Right ventricle myocardium inferior (tissue), 1 donor: ENCODE results near the gene BLVRA. TPM values are rescaled to one million over a fixed set of nuclear protein-coding genes. Genes with fewer than 3 reads are reported as not detected.

ENCODE experiments used
- ATAC-seq: fragments of 200-7000 bp; cut with Tn5 transposase; one replicate; pipeline ENCODE4 v1.9.1; 2020; ENCODE audit warnings: mild to moderate bottlenecking, moderate library complexity
- DNase-seq: peaks from one replicate; pipeline ENCODE4 v3.0.0; 2021; ENCODE audit errors: missing footprints
- intact Hi-C: fragments of 100-400 bp; cut with DNase I; formaldehyde crosslinking; loops from one replicate; pipeline ENCODE4 v1.11.0; 2022
- total RNA-seq: library from RNA; stranded (reverse); fragmentation: NEBNext Ultra II Directional; extraction: Animal tissue kit (Norgen Biotek cat#: 25700); gene quantifications from one replicate; pipeline ENCODE4 v1.2.1, GENCODE V29; 2021
- donor health status: DM: no; HTN: yes; CAD: no; lungs with severe emphysema.

The BLVRA gene
- total RNA-seq, 1 donor from 2014 or later: 45.7 TPM

DNA sequence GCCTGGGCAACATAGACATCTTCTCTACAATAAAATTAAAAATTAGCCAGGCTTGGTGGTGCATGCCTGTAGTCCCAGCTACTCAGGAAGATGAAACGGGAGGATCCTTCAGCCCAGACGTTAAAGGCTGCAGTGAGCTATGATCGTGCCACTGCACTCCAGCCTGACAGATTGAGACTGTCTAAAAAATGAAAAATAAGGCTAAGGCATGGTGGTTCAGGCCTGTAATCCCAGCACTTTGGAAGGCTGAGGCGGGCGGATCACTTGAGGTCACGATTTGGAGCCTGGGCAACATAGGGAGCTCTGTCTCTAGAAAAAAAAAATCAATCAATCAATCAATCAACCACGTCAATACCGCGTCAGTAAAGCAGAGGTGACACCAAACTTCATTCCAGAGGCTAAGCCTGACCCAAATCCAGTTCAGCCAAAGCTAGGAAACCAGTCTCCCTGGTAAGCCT is 79.8 kb downstream of the BLVRA start:
- DNase-seq (no peak), ATAC-seq (no peak)
- intact Hi-C loops: loop anchor here (2.0 to 10.0 kb wide), 2 partner anchors 255 to 383 kb away; partner anchors contain the start of gene STK17A

DNA sequence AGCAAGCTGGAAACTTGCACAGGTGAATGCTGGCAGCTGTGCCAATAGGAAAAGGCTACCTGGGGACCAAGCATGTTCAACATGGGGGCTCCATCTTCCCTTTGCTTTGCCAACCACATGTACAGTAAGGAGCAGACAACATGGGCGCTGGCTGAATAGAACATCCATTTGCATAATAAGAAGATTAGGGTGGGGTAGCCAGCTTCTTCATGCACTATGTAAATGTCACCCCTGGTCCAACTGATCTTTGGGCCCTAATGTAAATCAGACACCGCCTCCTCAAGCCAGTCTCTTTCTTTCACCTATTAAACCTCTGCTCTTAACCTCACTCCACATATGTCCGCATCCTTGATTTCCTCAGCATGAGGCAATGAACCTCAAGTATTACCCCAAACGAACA is 84.8 kb downstream of the BLVRA start:
- ATAC-seq (no peak), DNase-seq (no peak)
- intact Hi-C loops: no loop called here

- ATAC-seq (no peak), DNase-seq (no peak)
- intact Hi-C loops: no loop called here
Observed at GRCh38 chr7:43844257-43844656, 85.8 kb downstream of the BLVRA start.

GRCh38 chr7:43844662-43845061 is 86.2 kb downstream of the BLVRA start:
- ATAC-seq: no peak
- intact Hi-C loops: no loop called here
- DNase-seq: no peak

GRCh38 chr7:43847496-43847895 is 89.0 kb downstream of the BLVRA start:
- DNase-seq: no peak
- intact Hi-C loops: no loop called here
- no peak for ATAC-seq

GRCh38 chr7:43849047-43849446 is 90.6 kb downstream of the BLVRA start:
- intact Hi-C loops: no loop called here
- DNase-seq (no peak), ATAC-seq (no peak)

DNA sequence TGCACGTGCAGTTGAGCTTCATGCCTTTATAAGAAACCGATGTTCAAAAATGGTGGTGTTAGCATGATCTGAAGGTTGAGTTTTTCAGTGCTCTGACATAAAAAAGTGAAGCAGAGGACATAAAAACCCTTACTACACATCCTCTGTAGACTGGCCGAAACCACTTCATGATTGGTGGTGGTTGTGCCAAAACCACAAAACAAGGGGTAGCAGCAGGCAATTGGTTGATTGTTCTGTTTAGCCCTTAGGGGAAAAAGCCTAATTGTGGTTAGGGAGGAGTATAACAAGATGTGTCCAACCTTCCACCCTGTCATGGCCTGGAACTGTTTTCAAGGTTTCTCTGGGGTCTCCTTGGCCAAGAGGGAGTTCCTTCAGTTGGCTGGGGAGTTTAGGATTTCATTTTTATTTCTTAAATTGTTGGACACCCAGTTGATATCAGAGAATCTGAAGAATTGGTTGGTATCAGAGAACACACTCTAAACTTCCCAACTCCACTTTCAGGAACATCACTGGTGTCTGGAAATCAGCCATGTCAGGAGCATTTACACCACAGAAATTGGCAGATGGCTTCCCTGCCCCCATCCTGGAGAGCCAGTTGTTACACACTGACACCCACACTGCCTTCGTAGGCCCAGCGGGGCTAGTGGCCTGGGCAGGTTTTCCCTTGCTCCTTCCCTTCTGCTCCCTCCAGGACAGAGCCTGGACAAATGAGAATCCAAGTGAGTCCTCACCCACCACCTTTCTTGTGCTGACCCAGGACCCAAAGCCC is 92.1 kb downstream of the BLVRA start:
- DNase-seq (no peak), ATAC-seq (no peak)
- intact Hi-C loops: no loop called here

- intact Hi-C loops: no loop called here
- ATAC-seq: no peak
- no peak for DNase-seq
Observed at GRCh38 chr7:43851805-43852204, 93.3 kb downstream of the BLVRA start.

DNA sequence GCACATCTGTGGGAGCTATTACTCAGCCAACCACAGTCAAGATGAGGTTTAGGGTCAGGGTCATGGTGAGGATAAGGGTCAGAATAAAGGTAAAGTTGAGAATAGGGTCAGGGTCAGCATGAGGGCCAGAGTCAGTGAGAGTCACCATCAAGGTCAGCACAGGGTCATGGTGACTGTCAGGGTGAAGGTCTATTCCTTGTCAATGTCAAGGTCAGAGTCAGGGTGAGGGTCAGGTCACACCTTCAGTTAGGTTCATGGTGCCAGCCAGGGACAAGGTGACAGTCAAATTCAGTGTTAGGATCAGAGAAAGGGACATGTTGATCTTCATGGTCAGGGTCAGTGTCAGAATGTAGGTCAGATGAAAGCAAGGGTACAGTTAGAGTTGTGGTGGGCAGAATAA is 96.7 kb downstream of the BLVRA start:
- intact Hi-C loops: no loop called here
- ATAC-seq (no peak), DNase-seq (no peak)

DNA sequence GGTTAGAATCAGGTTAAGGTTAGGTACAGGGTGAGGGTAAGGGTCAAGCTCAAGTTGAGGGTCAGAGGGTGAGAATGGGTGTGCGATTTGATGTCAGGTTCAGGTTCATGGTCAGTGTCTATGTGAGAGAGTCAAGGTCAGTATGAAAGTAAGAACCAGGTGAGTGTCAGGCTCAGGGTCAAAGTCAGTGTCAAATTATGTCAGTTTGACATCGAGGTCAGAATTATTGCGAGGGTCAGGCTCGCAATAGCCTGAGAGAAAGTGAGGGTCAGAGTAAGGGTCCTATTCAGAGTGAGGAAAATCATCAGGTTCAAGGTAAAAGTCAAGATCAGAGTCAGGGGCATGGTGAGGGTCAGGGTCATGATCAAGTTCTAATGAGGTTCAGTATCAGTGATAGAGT is 97.8 kb downstream of the BLVRA start:
- DNase-seq (no peak), ATAC-seq (no peak)
- intact Hi-C loops: no loop called here

Other genes starting within 250 kb of the BLVRA start
- 28.1 TPM for gene STK17A, start 175.6 kb upstream of the BLVRA start, total RNA-seq
- 66.7 TPM for gene COA1, start 29.2 kb upstream of the BLVRA start, total RNA-seq
- 193 TPM for gene MRPS24, start 110.8 kb downstream of the BLVRA start, total RNA-seq
- 44.4 TPM for gene URGCP, start 147.9 kb downstream of the BLVRA start, total RNA-seq
- gene UBE2D4, start 167.8 kb downstream of the BLVRA start, total RNA-seq: 51.2 TPM
- not detected for gene SPDYE1, start 239.2 kb downstream of the BLVRA start, total RNA-seq